K562 (cell line): Measurements from ENCODE around the gene HNRNPCL1.

Source experiments
- BCLAF1 ChIP-seq, 2 experiments: fragments of 450-650 bp in 1 of 2; IDR thresholded peaks; 2 replicates each; pipeline ENCODE4 v1.6.1; 2011 to 2017; ENCODE audit warnings: low read depth in 2 of 2, antibody characterized with exemption in 1 of 2, borderline replicate concordance in 1 of 2, low read length in 1 of 2, mild to moderate bottlenecking in 1 of 2, mixed read lengths in 1 of 2; ENCODE audit not compliant: control insufficient read depth in 1 of 2
- CTCF ChIP-seq, 3 experiments: IDR thresholded peaks in 2 of 3; conservative IDR thresholded peaks in 1 of 3; 2 replicates each; pipeline ENCODE4 v1.5.1; 2011 to 2012; ENCODE audit warnings: low read length in 3 of 3, mild to moderate bottlenecking in 3 of 3, control low read depth in 2 of 3, improper control_type of control experiment in 1 of 3, inconsistent platforms in 1 of 3, low read depth in 1 of 3, mixed read lengths in 1 of 3, moderate library complexity in 1 of 3; ENCODE audit not compliant: insufficient read depth in 2 of 3
- DACH1 ChIP-seq: fragments of 450-650 bp; IDR thresholded peaks from 2 replicates; pipeline ENCODE4 v1.6.1; 2018; ENCODE audit not compliant: partially characterized antibody
- ZBTB5 ChIP-seq: fragments of 450-650 bp; IDR thresholded peaks from 2 replicates; pipeline ENCODE4 v1.6.1; 2017; ENCODE audit warnings: antibody characterized with exemption
- ZFP36 ChIP-seq: fragments of 150-350 bp; IDR thresholded peaks from 2 replicates; pipeline ENCODE4 v1.6.1; 2018; ENCODE audit warnings: low read length, low read depth; ENCODE audit not compliant: partially characterized antibody

GRCh38 chr1:12851779-12852178, 3.3 kb upstream of the HNRNPCL1 start:
- TF ChIP-seq ZBTB5 (no peak), CTCF (IDR thresholded peaks at IDR 0.05 in 2 of 3, conservative IDR thresholded peaks at IDR 0.05 in 1 of 3; ENCODE audit: insufficient read depth in 2 of 3, low read depth in 1 of 3, low read length in 3 of 3) (no peak), DACH1 (no peak), ZFP36 (no peak), BCLAF1 (IDR thresholded peaks at IDR 0.05; ENCODE audit: borderline replicate concordance in 1 of 2, control insufficient read depth in 1 of 2, low read depth in 2 of 2, low read length in 1 of 2) (no peak)
